Measurements from ENCODE around the gene IFT52.
"Not testable (repeated sequence)": the region's sequence is repeated elsewhere in the genome, so short reads cannot be mapped to it uniquely, and the experiment has no call there.

The IFT52 gene

DNA sequence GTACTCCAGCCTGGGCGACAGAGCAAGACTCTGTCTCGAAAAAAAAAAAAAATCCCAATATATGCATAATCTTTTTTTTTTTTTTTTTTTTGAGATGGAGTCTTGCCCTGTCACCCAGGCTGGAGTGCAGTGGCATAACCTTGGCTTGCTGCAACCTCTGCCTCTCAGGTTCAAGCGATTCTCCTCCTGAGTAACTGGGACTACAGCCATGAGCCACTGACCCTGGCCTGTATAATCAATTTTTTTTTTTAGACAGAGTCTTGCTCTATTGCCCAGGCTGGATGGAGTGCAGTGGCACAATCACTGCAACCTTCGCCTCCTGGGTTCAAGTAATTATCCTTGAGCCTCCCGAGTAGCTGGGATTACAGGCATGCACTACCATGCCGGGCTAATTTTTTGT is 64.4 kb downstream of the IFT52 start:
- not testable (repeated sequence) for DNase-seq

DNA sequence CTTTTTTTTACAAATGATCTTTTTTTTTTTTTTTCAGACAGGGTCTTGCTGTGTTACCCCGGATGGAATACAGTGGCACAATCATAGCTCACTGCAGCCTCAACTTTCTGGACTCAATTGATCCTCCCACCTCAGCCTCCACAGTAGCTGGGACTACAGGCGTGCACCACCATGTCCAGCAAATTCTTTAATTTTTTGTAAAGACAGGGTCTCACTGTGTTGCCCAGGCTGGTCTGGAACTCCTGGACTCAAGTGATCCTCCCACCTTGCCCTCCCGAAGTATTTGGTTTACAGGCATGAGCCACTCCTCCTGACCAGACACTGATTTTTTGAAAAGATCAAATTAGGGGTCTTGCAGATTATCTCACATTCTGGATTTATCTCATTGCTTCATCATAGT is 65.2 kb downstream of the IFT52 start:
- DNase-seq = no peak

DNA sequence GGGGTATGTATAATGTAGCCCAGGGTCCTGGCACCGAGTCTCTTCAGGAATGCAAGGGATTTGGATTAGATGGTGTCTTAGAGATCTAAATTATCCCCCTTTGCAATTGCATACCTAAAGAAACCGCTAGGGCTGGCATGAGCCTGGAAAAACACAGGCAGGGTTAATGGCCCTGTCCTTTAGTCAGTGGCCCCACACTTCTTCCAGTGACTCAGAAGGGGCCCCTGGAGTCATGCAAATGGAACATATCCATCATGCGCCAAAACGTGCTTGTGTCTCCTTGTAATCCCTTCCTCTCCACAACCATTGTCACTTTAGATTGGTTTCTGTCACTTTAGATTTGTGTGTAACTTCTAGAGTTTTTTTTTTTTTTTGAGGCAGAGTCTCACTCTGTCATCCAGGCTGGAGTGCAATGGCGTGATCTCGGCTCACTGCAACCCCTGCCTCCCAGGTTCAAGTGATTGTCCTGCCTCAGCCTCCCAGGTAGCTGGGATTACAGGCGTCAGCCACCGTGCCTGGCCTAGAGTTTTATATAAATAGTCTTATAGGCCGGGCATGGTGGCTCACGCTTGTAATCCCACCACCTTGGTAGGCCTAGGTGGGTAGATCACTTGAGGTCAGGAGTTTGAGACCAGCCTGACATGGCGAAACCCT is 67.5 kb downstream of the IFT52 start:
- DNase-seq = no peak

DNA sequence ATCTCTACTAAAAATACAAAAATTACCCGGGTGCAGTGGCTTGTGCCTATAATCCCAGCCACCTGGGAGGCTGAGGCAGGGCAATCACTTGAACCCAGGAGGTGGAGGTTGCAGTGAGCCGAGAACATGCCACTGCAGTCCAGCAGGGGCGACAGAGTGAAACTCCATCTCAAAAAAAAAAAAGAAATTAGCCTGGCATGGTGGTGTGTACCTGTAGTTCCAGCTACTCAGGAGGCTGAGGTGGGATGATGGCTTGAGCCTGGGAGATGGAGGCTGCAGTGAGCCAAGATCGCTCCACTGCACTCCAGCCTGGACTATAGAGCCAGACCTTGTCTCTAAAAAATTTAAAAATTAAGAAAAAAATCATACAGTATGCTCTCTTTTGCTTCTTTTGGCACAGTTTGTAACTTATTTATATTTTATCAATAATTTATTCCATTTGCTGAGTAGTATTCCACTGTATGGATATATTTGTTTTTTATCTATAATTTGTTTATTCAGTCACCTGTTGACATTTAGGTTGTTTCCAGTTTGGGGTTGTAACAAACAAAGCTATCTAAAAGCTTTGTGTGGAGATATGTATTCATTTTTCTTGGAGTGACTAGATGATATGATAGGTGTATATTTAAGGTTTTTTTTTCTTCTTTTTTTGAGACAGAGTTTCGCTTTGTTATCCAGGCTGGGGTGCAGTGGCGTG is 68.1 kb downstream of the IFT52 start:
- no peak for DNase-seq

DNA sequence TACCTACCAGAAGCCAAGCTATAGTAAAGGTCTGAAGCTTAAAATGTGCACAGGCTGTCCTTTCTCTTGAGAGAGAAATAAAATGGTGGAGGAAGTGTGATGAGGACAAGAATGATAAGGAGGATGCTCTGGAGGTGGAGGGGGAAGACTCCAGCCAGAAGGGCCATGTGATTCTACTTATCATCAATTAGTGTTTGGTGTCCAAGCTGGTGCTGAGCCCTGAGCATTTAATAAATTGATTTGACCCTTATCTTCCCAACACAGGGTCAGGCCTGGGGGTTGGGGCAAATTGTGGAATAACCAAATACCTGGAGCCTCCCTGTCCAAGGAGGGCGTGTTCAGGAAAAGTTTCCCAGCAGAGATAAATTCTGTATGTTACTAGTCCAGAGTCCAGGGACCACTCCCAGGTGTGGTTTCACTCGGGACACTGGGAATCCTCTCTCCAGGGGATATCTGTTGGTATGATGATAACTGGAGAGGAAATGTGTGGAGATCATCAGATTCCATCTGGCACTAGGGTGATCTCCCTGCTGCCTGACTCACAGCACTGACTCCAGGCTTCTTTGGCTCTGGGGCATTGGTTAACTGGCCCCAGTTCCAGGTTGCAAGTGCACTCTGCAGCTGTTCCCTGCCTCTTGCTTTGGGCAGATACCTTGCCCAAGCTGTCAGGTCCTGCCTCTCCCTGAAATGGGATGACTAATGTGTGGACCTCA is 72.4 kb downstream of the IFT52 start:
- no peak for DNase-seq

DNA sequence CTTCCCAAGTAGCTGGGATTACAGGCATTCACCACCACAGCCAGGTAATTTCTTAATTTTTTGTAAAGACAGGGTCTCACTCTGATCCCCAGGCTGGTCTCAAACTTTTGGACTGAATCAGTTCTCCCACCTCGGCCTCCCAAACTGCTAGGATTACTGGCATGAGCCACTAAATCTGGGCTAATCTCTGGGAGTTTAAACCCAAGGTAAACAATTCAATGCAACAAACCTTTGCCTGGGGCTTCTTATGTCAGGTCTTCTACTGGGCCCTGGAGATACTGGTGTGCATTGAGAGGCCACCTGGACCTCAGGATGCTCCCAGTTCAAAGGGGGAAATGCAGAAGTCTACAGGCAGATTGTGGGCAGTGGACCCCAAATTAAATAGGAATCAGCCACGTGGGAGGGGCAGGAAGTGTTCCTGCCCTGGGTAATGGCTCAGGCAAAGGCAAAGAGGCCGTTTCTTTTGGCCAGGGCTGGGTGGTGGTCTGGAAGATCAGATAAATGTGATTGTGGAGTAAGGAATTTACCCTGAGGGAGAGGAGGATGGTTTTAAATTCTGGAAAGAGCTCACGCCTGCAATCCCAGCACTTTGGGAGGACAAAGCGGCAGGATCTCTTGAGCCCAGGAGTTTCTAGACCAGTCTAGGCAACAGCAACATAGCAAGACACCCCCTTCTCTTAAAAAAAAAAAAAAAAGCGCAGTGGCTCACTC is 74.9 kb downstream of the IFT52 start:
- DNase-seq = no peak

DNA sequence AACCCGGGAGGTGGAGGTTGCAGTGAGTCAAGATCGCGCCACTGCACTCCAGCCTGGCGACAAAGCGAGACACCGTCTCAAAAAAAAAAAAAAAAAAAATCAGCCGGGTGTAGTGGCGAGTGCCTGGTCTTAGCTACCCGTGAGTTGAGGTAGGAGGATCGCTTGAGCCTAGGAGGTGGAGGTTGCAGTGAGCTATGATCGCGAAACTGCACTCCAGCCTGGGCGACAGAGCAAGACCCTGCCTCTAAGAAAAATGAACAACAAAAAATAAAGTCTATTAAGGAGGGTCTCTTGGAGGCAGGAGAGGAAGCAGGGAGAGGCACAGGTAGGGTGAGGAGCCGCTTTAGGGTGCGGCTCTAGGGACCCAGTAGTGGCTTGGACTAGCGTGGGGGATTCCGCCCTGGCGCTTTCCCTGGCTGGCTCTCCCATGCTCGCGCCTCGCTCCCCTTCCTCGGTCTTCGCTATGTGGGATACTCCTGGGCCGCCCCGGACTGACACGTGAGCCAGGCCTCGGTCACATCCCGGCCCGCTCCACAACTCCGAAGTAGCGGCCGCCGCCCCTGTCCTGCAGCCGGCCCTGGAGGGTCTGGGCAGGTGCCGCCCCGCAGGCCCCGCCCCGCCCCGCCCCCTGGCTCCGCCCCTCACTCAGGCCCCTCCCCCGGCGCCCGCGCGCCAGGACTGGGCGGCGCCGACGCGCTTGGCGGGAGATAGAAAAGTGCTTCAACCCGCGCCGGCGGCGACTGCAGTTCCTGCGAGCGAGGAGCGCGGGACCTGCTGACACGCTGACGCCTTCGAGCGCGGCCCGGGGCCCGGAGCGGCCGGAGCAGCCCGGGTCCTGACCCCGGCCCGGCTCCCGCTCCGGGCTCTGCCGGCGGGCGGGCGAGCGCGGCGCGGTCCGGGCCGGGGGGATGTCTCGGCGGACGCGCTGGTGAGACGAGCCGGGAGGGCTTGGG is 75.9 kb downstream of the IFT52 start, which contains the start of gene MYBL2:
Gene MYBL2, plus strand, starts transcription at position 739 of the 953 bp plus-strand sequence. Its CDS starts 170 bp downstream, at position 909.
- peak; percentile 88 for DNase-seq

DNA sequence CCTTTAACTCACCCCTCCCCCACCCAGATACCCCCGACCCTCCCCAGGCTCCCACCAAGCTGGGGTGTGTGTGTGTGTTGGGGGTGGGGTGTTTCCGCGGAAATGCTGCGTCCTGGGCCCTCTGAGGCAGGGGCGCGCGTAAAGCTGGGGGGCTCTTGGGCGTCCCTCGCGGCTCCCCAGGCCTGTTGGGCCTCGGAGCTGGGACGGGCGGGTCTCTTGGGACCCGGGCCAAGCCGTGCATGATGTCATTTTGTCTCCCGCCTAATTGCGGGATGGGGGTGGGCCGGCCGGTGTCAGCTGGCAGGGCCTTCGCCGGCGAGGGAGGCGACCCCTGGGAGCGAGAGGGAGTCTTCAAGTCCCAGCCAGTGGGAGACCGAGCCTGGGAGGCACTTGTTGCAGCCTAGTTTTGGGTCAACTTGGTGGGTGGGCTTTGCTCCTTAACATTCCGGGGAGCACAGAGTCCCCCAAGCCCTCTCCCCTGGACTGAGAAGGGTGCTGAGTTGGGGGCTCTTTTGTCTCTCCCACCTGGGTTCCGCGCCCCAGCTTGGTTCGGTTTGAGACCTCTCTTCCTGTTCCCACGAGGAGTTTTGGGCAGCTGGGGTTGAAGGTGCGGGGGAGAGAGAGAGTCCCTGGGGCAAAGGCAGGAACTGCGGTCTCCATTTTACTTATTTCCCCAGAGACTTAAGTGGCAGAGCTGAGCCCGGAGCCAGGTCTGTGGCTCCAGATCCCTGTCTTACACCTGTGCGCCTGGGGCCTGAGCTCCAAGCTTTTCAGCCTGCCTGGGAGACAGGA is 76.8 kb downstream of the IFT52 start:
- DNase-seq = peak; percentile 61

DNA sequence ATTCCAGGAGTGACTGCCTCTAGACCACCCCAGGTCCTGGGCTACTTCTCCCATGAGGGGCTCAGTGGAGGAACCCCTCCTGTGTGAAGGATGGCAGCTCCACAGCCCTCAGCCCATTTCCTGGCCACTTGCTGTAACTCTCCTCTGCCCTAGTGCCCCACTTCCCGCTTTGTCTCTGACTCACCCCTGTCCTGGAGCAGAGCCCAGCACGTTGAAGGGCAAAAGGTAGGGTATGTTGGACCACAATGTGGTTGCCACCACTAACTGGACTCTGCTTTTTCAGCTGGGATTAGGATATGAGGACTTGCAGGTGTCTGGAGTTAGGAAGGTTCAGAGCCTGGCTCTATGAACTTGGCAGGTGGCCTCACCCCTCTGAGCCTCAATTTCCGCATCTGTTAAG is 78.6 kb downstream of the IFT52 start:
- no peak for DNase-seq

DNA sequence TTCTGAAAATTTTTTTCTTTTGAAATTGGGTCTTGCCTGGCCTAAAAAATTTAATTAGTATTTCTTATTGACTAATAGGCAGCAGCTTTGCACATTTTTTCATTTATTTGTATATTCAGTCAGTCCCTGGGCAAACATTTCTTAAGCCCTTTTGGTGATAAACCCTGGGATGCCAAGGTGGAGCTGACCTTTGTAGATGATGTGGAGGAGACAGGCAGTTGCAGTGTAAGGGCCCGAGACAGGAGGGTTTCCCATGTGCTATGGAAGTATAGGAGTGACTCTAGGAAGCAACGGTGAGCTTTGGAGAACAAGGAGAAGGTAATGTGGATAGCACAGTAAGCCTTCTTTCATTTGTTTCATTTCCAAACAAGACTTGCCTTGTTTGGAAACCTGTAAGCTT is 79.7 kb downstream of the IFT52 start:
- no peak for DNase-seq

DNA sequence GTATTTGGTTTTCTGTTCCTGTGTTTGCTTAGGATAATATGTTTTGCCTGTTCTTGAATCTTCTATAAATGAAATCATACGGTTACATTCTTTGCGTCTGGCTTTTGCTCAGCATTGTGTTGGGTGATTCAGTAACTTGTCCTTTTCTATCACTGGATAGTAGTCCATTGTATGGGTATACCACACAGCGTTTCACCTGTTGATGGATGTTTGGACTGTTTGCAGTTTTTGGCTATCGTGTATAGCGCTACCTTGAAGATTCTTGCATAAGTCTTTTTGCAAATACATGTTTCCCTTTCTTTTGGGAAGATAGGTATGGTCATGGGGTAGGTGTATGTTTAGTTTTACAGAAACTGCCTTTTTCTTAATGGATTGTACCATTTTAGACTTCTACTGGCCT is 85.6 kb downstream of the IFT52 start:
- DNase-seq = no peak

DNA sequence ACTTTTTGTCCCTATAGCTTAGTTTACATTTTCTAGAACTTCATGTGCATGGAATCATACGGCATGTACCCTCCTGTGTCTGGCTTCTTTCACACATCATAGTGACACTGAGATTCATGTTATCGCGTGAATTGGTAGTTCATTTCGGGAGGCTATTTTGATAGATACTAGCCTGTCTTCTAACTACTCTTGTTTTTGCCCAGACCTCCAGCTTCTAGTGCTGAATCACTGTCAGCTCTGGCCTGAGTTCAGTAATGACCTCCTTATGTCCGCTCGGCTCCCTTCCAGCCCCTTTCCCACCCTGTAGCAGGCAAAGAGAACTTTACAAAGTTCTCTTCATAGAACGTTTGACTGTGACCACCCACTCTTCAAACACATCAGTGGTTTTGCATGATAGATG is 90.2 kb downstream of the IFT52 start:
- DNase-seq = no peak

DNA sequence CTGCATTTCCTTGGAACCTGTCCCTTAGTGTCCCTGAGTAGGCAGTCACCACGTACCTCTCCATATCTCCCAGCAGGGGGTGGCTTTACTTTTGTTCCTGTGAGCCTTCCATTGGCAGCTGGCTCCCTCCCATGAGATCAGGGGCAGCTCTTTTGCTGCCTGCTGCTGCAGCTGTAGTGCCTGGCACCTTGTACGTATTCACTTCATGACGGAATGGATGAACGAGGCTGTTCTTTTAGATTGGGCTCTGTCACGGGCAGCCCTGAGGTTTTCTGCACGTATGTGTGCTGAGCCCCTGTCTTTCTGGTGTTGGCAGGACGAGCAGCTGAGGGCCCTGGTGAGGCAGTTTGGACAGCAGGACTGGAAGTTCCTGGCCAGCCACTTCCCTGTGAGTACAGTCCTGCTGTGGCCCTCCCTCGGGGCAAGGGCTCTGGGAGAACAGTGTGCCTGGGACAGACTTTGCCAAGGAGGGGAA is 90.8 kb downstream of the IFT52 start:
- DNase-seq = no peak

DNA sequence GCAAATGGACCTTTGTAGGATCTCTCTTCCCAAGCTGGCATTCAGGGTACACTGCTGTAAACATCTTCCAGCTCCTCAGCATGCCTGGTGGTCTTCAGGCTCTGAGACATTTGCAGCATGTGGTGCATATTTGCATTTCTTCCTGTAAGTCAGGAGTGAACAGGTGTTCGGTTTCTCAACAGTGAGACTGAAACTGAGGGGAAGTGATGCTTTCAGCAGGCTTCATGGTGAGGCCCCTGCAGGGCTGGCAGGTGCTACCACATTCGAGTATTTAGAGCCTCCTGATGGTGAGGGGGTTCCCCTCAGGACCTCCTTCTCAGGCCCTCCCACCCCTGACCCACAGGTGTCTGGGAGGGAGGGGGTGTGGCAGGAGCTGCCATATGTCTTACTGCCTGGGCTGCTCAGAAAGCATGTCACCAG is 91.3 kb downstream of the IFT52 start:
- DNase-seq = no peak

DNA sequence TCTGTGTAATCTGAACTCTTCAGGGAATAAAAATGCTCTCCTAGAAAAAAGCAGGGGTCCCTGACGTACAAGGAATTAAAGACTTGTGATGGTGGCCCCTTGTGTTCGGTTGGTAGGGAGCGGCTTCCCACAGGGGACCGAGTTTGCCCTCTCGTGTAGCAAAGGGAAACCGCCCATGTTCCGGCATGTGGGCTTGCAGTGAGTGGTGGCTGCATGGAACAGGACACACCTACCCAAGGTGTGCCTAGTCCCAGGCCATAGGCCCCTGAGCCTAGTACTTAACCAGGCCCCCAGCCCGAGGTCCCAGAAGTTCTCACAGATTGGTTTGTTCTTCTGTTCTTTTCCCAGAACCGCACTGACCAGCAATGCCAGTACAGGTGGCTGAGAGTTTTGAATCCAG is 91.7 kb downstream of the IFT52 start:
- DNase-seq = no peak

DNA sequence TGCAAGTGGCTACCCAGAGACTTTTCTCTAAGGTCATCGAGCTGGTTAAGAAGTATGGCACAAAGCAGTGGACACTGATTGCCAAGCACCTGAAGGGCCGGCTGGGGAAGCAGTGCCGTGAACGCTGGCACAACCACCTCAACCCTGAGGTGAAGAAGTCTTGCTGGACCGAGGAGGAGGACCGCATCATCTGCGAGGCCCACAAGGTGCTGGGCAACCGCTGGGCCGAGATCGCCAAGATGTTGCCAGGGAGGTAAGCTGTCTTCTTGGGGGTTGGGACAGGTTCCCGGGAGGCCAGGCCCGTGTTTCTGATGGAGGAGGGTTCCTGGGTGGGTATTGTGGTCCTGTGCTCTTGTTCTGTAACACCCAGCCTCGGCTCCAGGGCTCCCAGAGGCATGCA is 96.1 kb downstream of the IFT52 start:
- DNase-seq = no peak

DNA sequence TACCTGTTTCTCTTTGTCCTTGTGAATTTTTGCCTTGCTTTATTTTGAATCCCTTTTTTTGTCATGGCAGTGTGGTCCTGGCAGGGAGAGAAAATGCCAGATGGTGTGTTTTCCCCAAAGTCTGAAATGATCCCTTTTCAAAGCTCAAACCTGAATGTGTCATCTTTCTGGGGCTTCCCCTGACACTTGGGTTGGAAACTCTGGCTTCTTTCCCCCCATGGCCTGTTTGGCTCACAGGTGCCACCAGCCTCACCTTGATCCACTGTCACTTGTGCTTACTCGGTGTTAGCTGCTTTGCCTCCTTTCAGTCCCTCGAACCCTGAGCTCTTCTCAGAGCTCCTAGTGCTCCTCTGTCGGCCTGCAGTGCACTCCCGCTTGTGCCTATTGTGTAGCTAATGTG is 98.4 kb downstream of the IFT52 start:
- no peak for DNase-seq

DNA sequence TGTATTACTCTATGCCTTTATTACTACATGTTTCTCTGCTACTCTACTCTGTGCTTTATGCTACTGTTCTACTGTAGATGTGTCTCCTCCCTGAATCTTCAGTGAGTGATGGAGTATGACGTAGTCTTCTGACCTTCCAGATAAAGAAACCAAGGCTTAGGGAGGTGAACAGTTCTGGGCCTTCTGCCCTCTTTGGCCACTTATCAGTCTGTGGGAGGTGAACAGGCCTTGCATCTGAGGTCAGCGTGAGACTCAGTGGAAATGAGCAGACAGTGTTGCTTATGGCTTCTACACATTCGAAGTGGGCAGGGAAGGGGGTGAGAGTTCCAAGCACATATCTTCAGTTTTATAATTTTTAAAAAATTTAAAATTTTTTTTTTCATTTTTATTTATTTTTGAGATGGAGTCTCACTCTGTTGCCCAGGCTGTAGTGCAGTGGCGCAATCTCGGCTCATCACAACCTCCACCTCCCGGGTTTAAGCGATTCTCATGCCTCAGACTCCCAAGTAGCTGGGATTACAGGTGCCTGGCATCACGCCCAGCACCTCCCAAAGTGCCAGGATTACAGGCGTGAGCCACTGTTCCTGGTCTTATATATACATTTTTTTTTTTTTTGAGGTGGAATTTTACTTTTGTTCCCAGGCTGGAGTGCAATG is 100.3 kb downstream of the IFT52 start:
- no peak for DNase-seq

DNA sequence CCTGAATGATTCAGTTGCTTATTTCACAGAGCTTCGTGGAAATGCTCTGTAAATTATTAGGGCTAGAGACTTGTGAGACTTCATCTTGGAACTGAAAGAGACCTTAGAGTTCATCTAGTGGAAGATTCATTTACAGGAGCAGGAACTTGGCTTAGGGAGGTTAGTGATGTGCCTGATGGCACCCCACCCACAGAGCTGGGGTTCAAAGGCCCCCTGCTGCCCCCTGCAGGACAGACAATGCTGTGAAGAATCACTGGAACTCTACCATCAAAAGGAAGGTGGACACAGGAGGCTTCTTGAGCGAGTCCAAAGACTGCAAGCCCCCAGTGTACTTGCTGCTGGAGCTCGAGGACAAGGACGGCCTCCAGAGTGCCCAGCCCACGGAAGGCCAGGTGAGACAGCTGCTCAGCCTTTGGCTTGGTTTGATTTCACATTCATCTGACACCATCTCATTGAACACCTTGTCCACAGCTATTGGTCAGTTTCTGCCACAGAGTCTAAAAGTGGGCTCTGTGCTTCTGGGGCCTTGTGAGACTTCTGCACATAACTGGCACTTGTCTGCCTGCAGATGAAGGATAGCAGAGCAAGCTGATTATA is 101.3 kb downstream of the IFT52 start:
- peak; percentile 81 for DNase-seq

DNA sequence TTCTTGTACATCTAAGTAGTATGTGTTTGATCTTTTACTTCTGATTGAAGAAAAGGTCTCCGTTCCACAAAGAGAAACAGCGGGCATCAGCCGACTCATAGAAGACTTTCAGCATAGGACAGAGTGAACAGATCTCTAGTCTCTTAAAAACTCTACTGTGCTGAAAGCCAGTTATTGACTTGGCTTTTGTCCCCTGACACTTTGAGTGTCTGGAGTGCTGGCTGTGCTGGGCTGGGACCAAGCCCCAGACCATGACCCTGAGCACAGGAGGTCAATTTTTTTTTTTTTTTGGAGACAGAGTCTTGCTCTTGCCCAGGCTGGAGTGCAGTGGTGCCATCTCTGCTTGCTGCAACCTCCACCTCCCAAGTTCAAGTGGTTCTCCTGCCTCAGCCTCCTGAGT is 104.0 kb downstream of the IFT52 start:
- DNase-seq = no peak
